Neural cell (in vitro differentiated cells): Measurements from ENCODE around the gene USP12. TPM values are rescaled to one million over a fixed set of nuclear protein-coding genes. Genes with fewer than 3 reads are reported as not detected.

Experiments used
- H2AFZ ChIP-seq: fragments of 200-600, 300-800 bp; sonication (generic), shearing (Covaris generic); 2 replicates; pipeline ENCODE4 v1.6.0; 2014; ENCODE audit warnings: low read depth, mild to moderate bottlenecking, antibody characterized with exemption, low read length, moderate library complexity
- H3F3A ChIP-seq: fragments of 200-600 bp; shearing (Covaris generic); 2 replicates; pipeline ENCODE4 v1.6.1; 2016; ENCODE audit warnings: mild to moderate bottlenecking, moderate library complexity, mixed read lengths, antibody characterized with exemption, low read length; ENCODE audit not compliant: insufficient read depth, poor library complexity, severe bottlenecking
- H3K27ac ChIP-seq: fragments of 200-600, 300-800 bp; sonication (generic), shearing (Covaris generic); 2 replicates; pipeline ENCODE4 v1.5.1; 2014; ENCODE audit warnings: mild to moderate bottlenecking, low read length, moderate library complexity
- H3K27me3 ChIP-seq: fragments of 300-800, 200-600 bp; sonication (generic), shearing (Covaris generic); 2 replicates; pipeline ENCODE4 v1.6.0; 2014; ENCODE audit warnings: mild to moderate bottlenecking, low read depth, low read length, moderate library complexity; ENCODE audit not compliant: insufficient read depth
- H3K36me3 ChIP-seq: fragments of 300-800, 200-600 bp; sonication (generic), shearing (Covaris generic); 2 replicates; pipeline ENCODE4 v1.5.1; 2014; ENCODE audit warnings: mild to moderate bottlenecking, antibody characterized with exemption, low read length, moderate library complexity; ENCODE audit not compliant: insufficient read depth
- H3K4me2 ChIP-seq: fragments of 300-800, 200-600 bp; sonication (generic), shearing (Covaris generic); 2 replicates; pipeline ENCODE4 v1.6.0; 2014; ENCODE audit warnings: mild to moderate bottlenecking, low read length
- H3K4me3 ChIP-seq: fragments of 300-800, 200-600 bp; sonication (generic), shearing (Covaris generic); 2 replicates; pipeline ENCODE4 v1.5.1; 2014; ENCODE audit warnings: mild to moderate bottlenecking, low read length, moderate library complexity
- H3K79me2 ChIP-seq: fragments of 200-600 bp; shearing (Covaris generic); replicated peaks from 2 replicates; pipeline ENCODE4 v1.6.0; 2014; ENCODE audit warnings: mild to moderate bottlenecking, low read length, moderate library complexity; ENCODE audit not compliant: insufficient read depth
- H3K9ac ChIP-seq: fragments of 300-800, 200-600 bp; sonication (generic), shearing (Covaris generic); 2 replicates; pipeline ENCODE4 v1.6.1; 2016; ENCODE audit warnings: mild to moderate bottlenecking, low read length, mixed read lengths
- H3K9me2 ChIP-seq: fragments of 200-600 bp; shearing (Covaris generic); 2 replicates; pipeline ENCODE4 v1.6.1; 2016; ENCODE audit warnings: mild to moderate bottlenecking, low read length, mixed read lengths; ENCODE audit not compliant: insufficient read depth
- H3K9me3 ChIP-seq: fragments of 200-600, 300-800 bp; sonication (generic), shearing (Covaris generic); 2 replicates; pipeline ENCODE4 v1.6.1; 2016; ENCODE audit warnings: mild to moderate bottlenecking, mixed run types, low read length, moderate library complexity, mixed read lengths
- H4K20me1 ChIP-seq: fragments of 200-600 bp; shearing (Covaris generic); 2 replicates; pipeline ENCODE4 v1.6.1; 2016; ENCODE audit warnings: mild to moderate bottlenecking, mixed run types; ENCODE audit not compliant: insufficient read depth
- CTCF ChIP-seq: fragments of 450-650 bp; IDR thresholded peaks from 2 replicates; pipeline ENCODE4 v1.5.1; 2014; ENCODE audit warnings: antibody characterized with exemption, mild to moderate bottlenecking, moderate library complexity; ENCODE audit not compliant: poor library complexity, severe bottlenecking
- EP300 ChIP-seq: fragments of 450-650 bp; conservative IDR thresholded peaks from 2 replicates; pipeline ENCODE4 v1.6.1; 2014; ENCODE audit warnings: antibody characterized with exemption, mild to moderate bottlenecking, moderate library complexity; ENCODE audit not compliant: poor library complexity, severe bottlenecking
- EZH2 ChIP-seq: fragments of 200-600, 300-800 bp; shearing (Covaris generic), sonication (generic); IDR thresholded peaks from 2 replicates; pipeline ENCODE4 v1.6.1; 2014; ENCODE audit warnings: antibody characterized with exemption, low read length, borderline replicate concordance, mild to moderate bottlenecking; ENCODE audit not compliant: insufficient read depth, poor library complexity, severe bottlenecking
- MXI1 ChIP-seq: fragments of 450-650 bp; conservative IDR thresholded peaks from 2 replicates; pipeline ENCODE4 v1.6.1; 2014; ENCODE audit warnings: antibody characterized with exemption, mild to moderate bottlenecking; ENCODE audit not compliant: poor library complexity, severe bottlenecking
- POLR2AphosphoS5 ChIP-seq: IDR thresholded peaks from 2 replicates; pipeline ENCODE4 v1.6.1; 2012
- RAD21 ChIP-seq: fragments of 450-650 bp; conservative IDR thresholded peaks from 2 replicates; pipeline ENCODE4 v1.6.1; 2014; ENCODE audit warnings: antibody characterized with exemption, mild to moderate bottlenecking, moderate library complexity
- REST ChIP-seq: IDR thresholded peaks from 2 replicates; pipeline ENCODE4 v1.6.1; 2012; ENCODE audit warnings: borderline replicate concordance
- SMC3 ChIP-seq: fragments of 450-650 bp; conservative IDR thresholded peaks from 2 replicates; pipeline ENCODE4 v1.6.1; 2014; ENCODE audit warnings: antibody characterized with exemption, mild to moderate bottlenecking, moderate library complexity; ENCODE audit not compliant: poor library complexity
- TAF1 ChIP-seq: IDR thresholded peaks from 2 replicates; pipeline ENCODE4 v1.6.1; 2012; ENCODE audit warnings: low read depth
- polyA plus RNA-seq: library from polyadenylated mRNA; depleted of rRNA; stranded (reverse); fragments of >200 nt; gene quantifications from 2 replicates; pipeline ENCODE4 v1.2.3, GENCODE V29; 2014

The USP12 gene
- polyA plus RNA-seq, 1 donor from 2014 or later, result 26.2 TPM

DNA sequence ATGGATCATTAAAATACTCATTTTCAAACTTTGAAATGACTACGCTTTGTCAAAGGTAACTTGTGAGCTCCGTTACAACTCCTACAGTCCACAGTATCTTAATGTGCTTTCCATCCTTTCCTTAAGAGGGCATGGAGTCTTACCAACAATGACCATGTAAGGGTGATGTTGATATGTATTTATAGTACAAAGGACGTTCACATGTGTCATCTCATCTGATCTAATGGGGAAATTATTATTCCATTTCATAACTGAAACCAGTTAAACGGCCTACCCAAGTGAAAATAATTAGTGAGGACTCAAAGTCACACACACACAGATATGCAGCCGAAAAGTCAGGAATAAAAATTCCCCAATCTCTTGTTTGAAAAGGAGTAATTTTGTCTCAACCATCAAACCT is 9.6 kb downstream of the USP12 start:
- Histone ChIP-seq H3F3A (no peaks in the 10 kb centered on the region), H3K9ac (no peak overlapping the region), H3K27ac (no peak overlapping the region), H3K36me3 (no peaks in the 10 kb centered on the region), H3K4me2 (no peak overlapping the region), H3K79me2 (peaks cover 92% of the 10 kb centered on the region), H3K9me3 (no peaks in the 10 kb centered on the region), H3K4me3 (no peak overlapping the region), H3K27me3 (no peaks in the 10 kb centered on the region), H2AFZ (no peak overlapping the region), H4K20me1 (no peaks in the 10 kb centered on the region), H3K9me2 (no peaks in the 10 kb centered on the region)
- TF ChIP-seq SMC3, result no peak
- TF ChIP-seq REST, result no peak
- TF ChIP-seq EZH2, result no peak
- TF ChIP-seq POLR2AphosphoS5, result no peak
- TF ChIP-seq RAD21, result no peak
- no peak for TF ChIP-seq TAF1
- TF ChIP-seq CTCF, result no peak
- no peak for TF ChIP-seq MXI1
- TF ChIP-seq EP300, result no peak

GRCh38 chr13:27161423-27161822 is 10.2 kb downstream of the USP12 start:
- Histone ChIP-seq H4K20me1 (no peaks in the 10 kb centered on the region), H3K4me3 (no peak overlapping the region), H3F3A (no peaks in the 10 kb centered on the region), H3K79me2 (peaks cover 90% of the 10 kb centered on the region), H3K27me3 (no peaks in the 10 kb centered on the region), H2AFZ (no peak overlapping the region), H3K4me2 (no peak overlapping the region), H3K9me2 (no peaks in the 10 kb centered on the region), H3K27ac (no peak overlapping the region), H3K36me3 (no peaks in the 10 kb centered on the region), H3K9me3 (no peaks in the 10 kb centered on the region), H3K9ac (no peak overlapping the region)
- no peak for TF ChIP-seq EZH2
- TF ChIP-seq MXI1, result no peak
- no peak for TF ChIP-seq REST
